ENCODE data around the gene BIRC6.

Gene BIRC6

GRCh38 chr2:32647180-32647651 lies 290.4 kb downstream of the BIRC6 start:
- H3K4me3 Mint-ChIP-seq, result no peak overlapping the region
- DNase-seq (ENCODE audit: low spot score), result no peak
- no peak overlapping the region for H3K27ac Mint-ChIP-seq
- H3K4me1 Mint-ChIP-seq (ENCODE audit: low read depth), result no peaks in the 10 kb centered on the region
- H3K36me3 Mint-ChIP-seq (ENCODE audit: low read depth), result peaks cover 27% of the 10 kb centered on the region
- no peaks in the 10 kb centered on the region for H3K9me3 Mint-ChIP-seq
- no peaks in the 10 kb centered on the region for H3K27me3 Mint-ChIP-seq (ENCODE audit: low read depth)

- Mint-ChIP-seq H3K4me1 (ENCODE audit: low read depth) (no peaks in the 10 kb centered on the region), H3K27me3 (ENCODE audit: low read depth) (no peaks in the 10 kb centered on the region), H3K36me3 (ENCODE audit: low read depth) (peaks cover 22% of the 10 kb centered on the region), H3K9me3 (no peaks in the 10 kb centered on the region), H3K4me3 (no peak overlapping the region), H3K27ac (no peak overlapping the region)
- DNase-seq (ENCODE audit: low spot score), result no peak
Observed at GRCh38 chr2:32652555-32653209, 295.9 kb downstream of the BIRC6 start.

- Mint-ChIP-seq H3K9me3 (no peaks in the 10 kb centered on the region), H3K4me1 (ENCODE audit: low read depth) (no peaks in the 10 kb centered on the region), H3K27me3 (ENCODE audit: low read depth) (no peaks in the 10 kb centered on the region), H3K27ac (no peak overlapping the region), H3K36me3 (ENCODE audit: low read depth) (peaks cover 36% of the 10 kb centered on the region), H3K4me3 (no peak overlapping the region)
- no peak for DNase-seq (ENCODE audit: low spot score)
Observed at GRCh38 chr2:32656069-32656468, 299.2 kb downstream of the BIRC6 start.

- H3K36me3 Mint-ChIP-seq (ENCODE audit: low read depth), result peaks cover 36% of the 10 kb centered on the region
- H3K27ac Mint-ChIP-seq, result no peak overlapping the region
- H3K4me1 Mint-ChIP-seq (ENCODE audit: low read depth), result no peaks in the 10 kb centered on the region
- no peak overlapping the region for H3K4me3 Mint-ChIP-seq
- no peaks in the 10 kb centered on the region for H3K27me3 Mint-ChIP-seq (ENCODE audit: low read depth)
- no peaks in the 10 kb centered on the region for H3K9me3 Mint-ChIP-seq
- DNase-seq (ENCODE audit: low spot score), result no peak
Observed at GRCh38 chr2:32663864-32664263, 307.0 kb downstream of the BIRC6 start.

GRCh38 chr2:32666704-32667103 lies 309.9 kb downstream of the BIRC6 start:
- Mint-ChIP-seq H3K27ac (no peak overlapping the region), H3K9me3 (no peaks in the 10 kb centered on the region), H3K27me3 (ENCODE audit: low read depth) (no peaks in the 10 kb centered on the region), H3K36me3 (ENCODE audit: low read depth) (peaks cover 24% of the 10 kb centered on the region), H3K4me1 (ENCODE audit: low read depth) (no peaks in the 10 kb centered on the region), H3K4me3 (no peak overlapping the region)
- DNase-seq (ENCODE audit: low spot score), result no peak

GRCh38 chr2:32668254-32668653 lies 311.4 kb downstream of the BIRC6 start:
- Mint-ChIP-seq H3K4me3 (no peak overlapping the region), H3K27ac (no peak overlapping the region), H3K4me1 (ENCODE audit: low read depth) (no peaks in the 10 kb centered on the region), H3K36me3 (ENCODE audit: low read depth) (peaks cover 31% of the 10 kb centered on the region), H3K9me3 (no peaks in the 10 kb centered on the region), H3K27me3 (ENCODE audit: low read depth) (no peaks in the 10 kb centered on the region)
- DNase-seq (ENCODE audit: low spot score), result no peak

All from T-helper 2 cell treated with Interferon-gamma antibody and Interleukin-4, amounts not matched to agents 5 μg/mL and 100 μg/mL, for 36 hours (primary cell).